KMS-11 (cell line): ENCODE data around the gene ZNF521.

ENCODE experiments used
- H2AFZ ChIP-seq: fragments of 200-600 bp; sonication (generic); 2 replicates; pipeline ENCODE4 v1.6.1; 2016; ENCODE audit warnings: antibody characterized with exemption, mixed run types, low read depth
- H3K27ac ChIP-seq: fragments of 200-600 bp; sonication (generic); 2 replicates; pipeline ENCODE4 v1.6.1; 2016; ENCODE audit warnings: mild to moderate bottlenecking, mixed run types
- H3K27me3 ChIP-seq: fragments of 200-600 bp; sonication (generic); 2 replicates; pipeline ENCODE4 v1.6.1; 2017; ENCODE audit warnings: mild to moderate bottlenecking, low read depth, mixed run types, moderate library complexity; ENCODE audit not compliant: insufficient read depth
- H3K36me3 ChIP-seq: fragments of 200-600 bp; sonication (generic); 2 replicates; pipeline ENCODE4 v1.6.1; 2017; ENCODE audit warnings: mild to moderate bottlenecking, mixed run types; ENCODE audit not compliant: insufficient read depth
- H3K4me1 ChIP-seq: fragments of 200-600 bp; sonication (generic); 2 replicates; pipeline ENCODE4 v1.6.1; 2016; ENCODE audit warnings: mild to moderate bottlenecking, low read depth, mixed run types; ENCODE audit not compliant: poor library complexity, severe bottlenecking
- H3K4me2 ChIP-seq: fragments of 200-600 bp; sonication (generic); 2 replicates; pipeline ENCODE4 v1.7.0; 2016; ENCODE audit warnings: mild to moderate bottlenecking, mixed run types
- H3K4me3 ChIP-seq: fragments of 200-600 bp; sonication (generic); IDR thresholded peaks from 2 replicates; pipeline ENCODE4 v1.6.1; 2017; ENCODE audit warnings: low read depth, low read length, mixed read lengths; ENCODE audit not compliant: insufficient read depth
- H3K79me2 ChIP-seq: fragments of 200-600 bp; sonication (generic); 2 replicates; pipeline ENCODE4 v1.6.1; 2016; ENCODE audit warnings: low read depth, mixed run types; ENCODE audit not compliant: insufficient read depth
- H3K9ac ChIP-seq: fragments of 200-600 bp; sonication (generic); 2 replicates; pipeline ENCODE4 v1.6.1; 2016; ENCODE audit warnings: mild to moderate bottlenecking, mixed run types
- H4K20me1 ChIP-seq: fragments of 200-600 bp; sonication (generic); 2 replicates; pipeline ENCODE4 v1.6.1; 2016; ENCODE audit warnings: mild to moderate bottlenecking, mixed run types; ENCODE audit not compliant: insufficient read depth
- CTCF ChIP-seq: fragments of 200-600 bp; sonication (generic); conservative IDR thresholded peaks from 2 replicates; pipeline ENCODE4 v1.6.1; 2017; ENCODE audit warnings: low read depth, mild to moderate bottlenecking, antibody characterized with exemption, low read length, moderate library complexity, mixed read lengths

Gene ZNF521

DNA sequence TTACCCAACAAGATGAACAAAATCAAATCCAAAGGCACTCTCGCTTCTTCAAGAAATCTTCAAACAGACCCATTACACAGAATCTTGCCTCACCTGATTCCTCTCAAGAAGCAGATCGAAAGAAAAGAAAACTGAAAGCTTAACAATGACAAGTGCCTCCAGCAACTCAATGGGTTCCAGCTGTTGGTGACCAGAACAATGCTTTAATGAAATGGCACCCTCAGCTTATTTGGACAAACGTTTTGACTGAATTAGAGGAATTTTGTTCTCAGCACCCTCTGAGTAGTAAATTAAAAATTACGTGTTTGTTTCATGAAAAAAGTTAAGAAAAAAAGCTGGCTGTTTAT is 211.0 kb downstream of the ZNF521 start:
- H3K79me2 ChIP-seq: no peaks in the 10 kb centered on the region
- H3K4me3 ChIP-seq: no peak overlapping the region
- no peak overlapping the region for H3K9ac ChIP-seq
- H3K4me1 ChIP-seq: no peaks in the 10 kb centered on the region
- H3K27me3 ChIP-seq: no peaks in the 10 kb centered on the region
- H4K20me1 ChIP-seq: no peaks in the 10 kb centered on the region
- H3K36me3 ChIP-seq: no peaks in the 10 kb centered on the region
- no peak overlapping the region for H2AFZ ChIP-seq
- H3K27ac ChIP-seq: no peak overlapping the region
- H3K4me2 ChIP-seq: no peak overlapping the region
- TF ChIP-seq CTCF: no peak

- H3K4me3 ChIP-seq: no peak overlapping the region
- no peaks in the 10 kb centered on the region for H3K27me3 ChIP-seq
- no peak for TF ChIP-seq CTCF
- H3K36me3 ChIP-seq: no peaks in the 10 kb centered on the region
- no peaks in the 10 kb centered on the region for H4K20me1 ChIP-seq
- no peak overlapping the region for H3K9ac ChIP-seq
- H3K79me2 ChIP-seq: no peaks in the 10 kb centered on the region
- no peaks in the 10 kb centered on the region for H3K4me1 ChIP-seq
- no peak overlapping the region for H3K27ac ChIP-seq
- no peak overlapping the region for H2AFZ ChIP-seq
- H3K4me2 ChIP-seq: no peak overlapping the region
Observed at GRCh38 chr18:25140124-25140961, 211.6 kb downstream of the ZNF521 start.

DNA sequence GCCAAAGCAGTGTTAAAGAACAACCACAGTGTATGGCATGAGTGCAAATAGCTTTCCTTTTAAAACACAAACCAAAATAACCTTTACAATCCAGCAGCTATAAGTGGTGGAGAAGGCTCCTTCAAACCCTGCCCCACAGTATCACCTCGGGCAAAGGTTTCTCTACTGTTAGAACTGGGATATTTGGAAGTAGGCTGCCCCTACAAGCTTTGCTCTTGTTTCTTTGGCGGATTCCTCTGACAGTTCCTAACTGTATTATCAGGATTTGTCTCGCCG is 214.8 kb downstream of the ZNF521 start:
- Histone ChIP-seq H3K79me2 (no peaks in the 10 kb centered on the region), H3K27ac (no peak overlapping the region), H2AFZ (no peak overlapping the region), H3K4me1 (no peaks in the 10 kb centered on the region), H4K20me1 (no peaks in the 10 kb centered on the region), H3K9ac (no peak overlapping the region), H3K36me3 (no peaks in the 10 kb centered on the region), H3K4me3 (no peak overlapping the region), H3K4me2 (no peak overlapping the region), H3K27me3 (no peaks in the 10 kb centered on the region)
- no peak for TF ChIP-seq CTCF

- no peak overlapping the region for H3K4me3 ChIP-seq
- no peaks in the 10 kb centered on the region for H3K36me3 ChIP-seq
- no peaks in the 10 kb centered on the region for H3K27me3 ChIP-seq
- TF ChIP-seq CTCF: no peak
- no peak overlapping the region for H3K27ac ChIP-seq
- H3K4me2 ChIP-seq: no peak overlapping the region
- H2AFZ ChIP-seq: no peak overlapping the region
- H3K9ac ChIP-seq: no peak overlapping the region
- no peaks in the 10 kb centered on the region for H3K79me2 ChIP-seq
- H4K20me1 ChIP-seq: no peaks in the 10 kb centered on the region
- no peaks in the 10 kb centered on the region for H3K4me1 ChIP-seq
Observed at GRCh38 chr18:25136416-25137196, 215.4 kb downstream of the ZNF521 start.
